ENCODE data around the gene PDCL2. TPM values are rescaled to one million over a fixed set of nuclear protein-coding genes. Genes with fewer than 3 reads are reported as not detected.

PDCL2 gene
- polyA plus RNA-seq, 3 donors: not detected

- Mint-ChIP-seq H3K27me3 (ENCODE audit: low read depth in 3 of 3) (peaks cover 0 to 9% (median 2%) of the 10 kb centered on the region in 3 donors), H3K27ac (no peak overlapping the region), H3K4me1 (no peaks in the 10 kb centered on the region), H3K9me3 (peaks cover 0 to 4% (median 2%) of the 10 kb centered on the region in 7 donors), H3K36me3 (no peaks in the 10 kb centered on the region), H3K4me3 (no peak overlapping the region)
- Histone ChIP-seq H3K27me3 (ENCODE audit: control insufficient read depth in 2 of 2, insufficient read depth in 2 of 2, low read length in 2 of 2) (peaks cover 0 to 2% of the 10 kb centered on the region in 2 donors), H4K20me1 (ENCODE audit: insufficient read depth, low read length) (no peaks in the 10 kb centered on the region), H3K4me2 (replicated peaks; ENCODE audit: extremely low read depth, low read length, poor library complexity, severe bottlenecking) (no peak overlapping the region), H3K79me2 (ENCODE audit: insufficient read depth, low read length) (no peaks in the 10 kb centered on the region), H3K9me3 (replicated peaks in 1 of 2; ENCODE audit: control insufficient read depth in 1 of 2, insufficient read depth in 1 of 2, low read length in 2 of 2) (no peaks in the 10 kb centered on the region), H2AFZ (ENCODE audit: insufficient read depth, low read depth, low read length, poor library complexity, severe bottlenecking) (no peak overlapping the region), H3K9ac (ENCODE audit: insufficient read depth, low read length, poor library complexity, severe bottlenecking) (no peak overlapping the region), H3K4me1 (ENCODE audit: control insufficient read depth in 1 of 2, insufficient read depth in 2 of 2, low read length in 2 of 2) (no peaks in the 10 kb centered on the region), H3K27ac (ENCODE audit: low read depth in 1 of 2, low read length in 2 of 2) (no peak overlapping the region), H3K36me3 (replicated peaks in 1 of 2; ENCODE audit: control insufficient read depth in 1 of 2, insufficient read depth in 2 of 2, low read length in 2 of 2) (no peaks in the 10 kb centered on the region), H3K4me3 (replicated peaks in 1 of 3; ENCODE audit: low read depth in 2 of 3, low read length in 3 of 3) (no peak overlapping the region)
- no peak for DNase-seq
- TF ChIP-seq CTCF (IDR thresholded peaks at IDR 0.05): no peak
- intact Hi-C loops (cut with micrococcal nuclease): no loop called here
Observed at GRCh38 chr4:55600640-55601039, 8.6 kb upstream of the PDCL2 start.

GRCh38 chr4:55598641-55599040 lies 6.6 kb upstream of the PDCL2 start:
- Histone ChIP-seq H3K79me2 (ENCODE audit: insufficient read depth, low read length) (no peaks in the 10 kb centered on the region), H3K9ac (ENCODE audit: insufficient read depth, low read length, poor library complexity, severe bottlenecking) (no peak overlapping the region), H3K27ac (ENCODE audit: low read depth in 1 of 2, low read length in 2 of 2) (no peak overlapping the region), H3K36me3 (replicated peaks in 1 of 2; ENCODE audit: control insufficient read depth in 1 of 2, insufficient read depth in 2 of 2, low read length in 2 of 2) (no peaks in the 10 kb centered on the region), H4K20me1 (ENCODE audit: insufficient read depth, low read length) (no peaks in the 10 kb centered on the region), H3K4me2 (replicated peaks; ENCODE audit: extremely low read depth, low read length, poor library complexity, severe bottlenecking) (no peak overlapping the region), H2AFZ (ENCODE audit: insufficient read depth, low read depth, low read length, poor library complexity, severe bottlenecking) (no peak overlapping the region), H3K27me3 (ENCODE audit: control insufficient read depth in 2 of 2, insufficient read depth in 2 of 2, low read length in 2 of 2) (peaks cover 2 to 3% of the 10 kb centered on the region in 2 donors), H3K9me3 (replicated peaks in 1 of 2; ENCODE audit: control insufficient read depth in 1 of 2, insufficient read depth in 1 of 2, low read length in 2 of 2) (no peaks in the 10 kb centered on the region), H3K4me3 (replicated peaks in 1 of 3; ENCODE audit: low read depth in 2 of 3, low read length in 3 of 3) (no peak overlapping the region), H3K4me1 (ENCODE audit: control insufficient read depth in 1 of 2, insufficient read depth in 2 of 2, low read length in 2 of 2) (no peaks in the 10 kb centered on the region)
- WGBS (ENCODE audit: insufficient coverage): no CpG with 5 or more reads among the region's 2 CpGs
- Mint-ChIP-seq H3K9me3 (peaks cover 0 to 4% (median 2%) of the 10 kb centered on the region in 7 donors), H3K4me1 (no peaks in the 10 kb centered on the region), H3K36me3 (no peaks in the 10 kb centered on the region), H3K4me3 (no peak overlapping the region), H3K27ac (no peak overlapping the region), H3K27me3 (ENCODE audit: low read depth in 3 of 3) (peaks cover 0 to 13% (median 2%) of the 10 kb centered on the region in 3 donors)
- no peak for DNase-seq
- no peak for TF ChIP-seq CTCF (IDR thresholded peaks at IDR 0.05)
- intact Hi-C loops (cut with micrococcal nuclease): no loop called here

Data from CD14-positive monocyte (primary cell).